H9 (cell line): Measurements from ENCODE around the gene INCENP. TPM values are rescaled to one million over a fixed set of nuclear protein-coding genes. Genes with fewer than 3 reads are reported as not detected.
A peak's percentile ranks its signal among the peaks of the same experiment; 100 is the strongest.

ENCODE experiments used
- DNase-seq: peaks from one replicate; pipeline ENCODE4 v3.0.0-alpha.2; 2017
- H2AFZ ChIP-seq: one replicate; pipeline ENCODE4 v1.6.1; 2013; ENCODE audit warnings: mild to moderate bottlenecking, low read length, control low read depth, moderate library complexity
- H2AK5ac ChIP-seq: 2 replicates; pipeline ENCODE4 v1.6.1; 2013; ENCODE audit warnings: low read length, control low read depth, mixed read lengths; ENCODE audit not compliant: insufficient read length
- H2BK120ac ChIP-seq: one replicate; pipeline ENCODE4 v1.6.1; 2013; ENCODE audit warnings: low read depth, mild to moderate bottlenecking, low read length, control low read depth, inconsistent platforms; ENCODE audit not compliant: poor library complexity, severe bottlenecking
- H2BK12ac ChIP-seq: 2 replicates; pipeline ENCODE4 v1.6.1; 2013; ENCODE audit warnings: low read length, control low read depth, mixed read lengths, low read depth; ENCODE audit not compliant: insufficient read length
- H2BK15ac ChIP-seq: 2 replicates; pipeline ENCODE4 v1.6.1; 2013; ENCODE audit warnings: low read depth, low read length, control low read depth
- H2BK20ac ChIP-seq: one replicate; pipeline ENCODE4 v1.6.1; 2013; ENCODE audit warnings: low read depth, mild to moderate bottlenecking, low read length, control low read depth, inconsistent platforms; ENCODE audit not compliant: poor library complexity, severe bottlenecking
- H2BK5ac ChIP-seq: 2 replicates; pipeline ENCODE4 v1.6.1; 2013; ENCODE audit warnings: low read length, control low read depth, mixed read lengths; ENCODE audit not compliant: insufficient read length
- H3K14ac ChIP-seq: 2 replicates; pipeline ENCODE4 v1.6.1; 2013; ENCODE audit warnings: low read length, control low read depth; ENCODE audit not compliant: insufficient read depth
- H3K18ac ChIP-seq: 2 replicates; pipeline ENCODE4 v1.6.1; 2013; ENCODE audit warnings: low read depth, mild to moderate bottlenecking, mixed read lengths, low read length, control low read depth; ENCODE audit not compliant: insufficient read length
- H3K23ac ChIP-seq: 2 replicates; pipeline ENCODE4 v1.6.1; 2013; ENCODE audit warnings: low read length, control low read depth, mixed read lengths, low read depth; ENCODE audit not compliant: insufficient read length
- H3K23me2 ChIP-seq: 2 replicates; pipeline ENCODE4 v1.6.1; 2013; ENCODE audit warnings: low read depth, mild to moderate bottlenecking, mixed read lengths, low read length, control low read depth; ENCODE audit not compliant: insufficient read length, poor library complexity, severe bottlenecking
- H3K27ac ChIP-seq: 2 replicates; pipeline ENCODE4 v1.5.1; 2013; ENCODE audit warnings: low read length, control low read depth, mixed read lengths, low read depth; ENCODE audit not compliant: insufficient read length
- H3K27me3 ChIP-seq: 2 replicates; pipeline ENCODE4 v1.6.1; 2013; ENCODE audit warnings: low read length, control low read depth, inconsistent platforms; ENCODE audit not compliant: insufficient read depth
- H3K4ac ChIP-seq: 2 replicates; pipeline ENCODE4 v1.6.1; 2013; ENCODE audit warnings: low read depth, mild to moderate bottlenecking, control low read depth, inconsistent platforms, low read length, moderate library complexity
- H3K4me1 ChIP-seq: 2 replicates; pipeline ENCODE4 v1.6.1; 2013; ENCODE audit warnings: low read length, control low read depth, inconsistent platforms; ENCODE audit not compliant: insufficient read depth
- H3K4me2 ChIP-seq: 2 replicates; pipeline ENCODE4 v1.6.1; 2013; ENCODE audit warnings: low read length, control low read depth, mixed read lengths; ENCODE audit not compliant: insufficient read length, insufficient read depth
- H3K56ac ChIP-seq: 2 replicates; pipeline ENCODE4 v1.6.1; 2013; ENCODE audit warnings: low read depth, mild to moderate bottlenecking, mixed read lengths, low read length, control low read depth; ENCODE audit not compliant: insufficient read length
- H3K79me1 ChIP-seq: 2 replicates; pipeline ENCODE4 v1.6.1; 2013; ENCODE audit warnings: low read depth, mild to moderate bottlenecking, moderate library complexity, low read length, control low read depth, inconsistent platforms; ENCODE audit not compliant: insufficient read depth, poor library complexity, severe bottlenecking
- H3K79me2 ChIP-seq: 2 replicates; pipeline ENCODE4 v1.6.1; 2013; ENCODE audit warnings: low read length, control low read depth, inconsistent platforms; ENCODE audit not compliant: insufficient read depth
- H3K9ac ChIP-seq: 2 replicates; pipeline ENCODE4 v1.6.1; 2013; ENCODE audit warnings: low read length, control low read depth, mixed read lengths; ENCODE audit not compliant: insufficient read length; ENCODE audit errors: extremely low read depth
- H3K9me3 ChIP-seq: one replicate; pipeline ENCODE4 v1.6.1; 2013; ENCODE audit warnings: low read depth, low read length, inconsistent platforms; ENCODE audit not compliant: control insufficient read depth
- H3T11ph ChIP-seq: one replicate; pipeline ENCODE4 v1.6.1; 2013; ENCODE audit warnings: mild to moderate bottlenecking, low read length, control low read depth, inconsistent platforms
- H4K20me1 ChIP-seq: one replicate; pipeline ENCODE4 v1.6.1; 2013; ENCODE audit not compliant: control insufficient read depth, insufficient read length, insufficient read depth
- H4K5ac ChIP-seq: 2 replicates; pipeline ENCODE4 v1.6.1; 2013; ENCODE audit warnings: low read depth, mild to moderate bottlenecking, mixed read lengths, low read length, control low read depth; ENCODE audit not compliant: insufficient read length
- H4K8ac ChIP-seq: replicated peaks from 2 replicates; pipeline ENCODE4 v1.6.1; 2013; ENCODE audit warnings: low read length, control low read depth, mixed read lengths, low read depth; ENCODE audit not compliant: insufficient read length
- H4K91ac ChIP-seq: 2 replicates; pipeline ENCODE4 v1.6.1; 2013; ENCODE audit warnings: low read depth, mild to moderate bottlenecking, moderate library complexity, mixed read lengths, low read length, control low read depth; ENCODE audit not compliant: insufficient read length
- H3K27ac Mint-ChIP-seq, 3 experiments: 2 replicates in 2 of 3; 3 replicates in 1 of 3; pipeline ENCODE4 v1.8.0; 2020 to 2021; ENCODE audit warnings: mixed read lengths in 3 of 3, mild to moderate bottlenecking in 1 of 3, moderate library complexity in 1 of 3
- H3K27me3 Mint-ChIP-seq: 2 replicates; pipeline ENCODE4 v1.8.0; 2021; ENCODE audit warnings: low read depth, mild to moderate bottlenecking, moderate library complexity, mixed read lengths
- H3K36me3 Mint-ChIP-seq, 3 experiments: 2 replicates in 2 of 3; 3 replicates in 1 of 3; pipeline ENCODE4 v1.8.0; 2020 to 2021; ENCODE audit warnings: low read depth in 3 of 3, mixed read lengths in 3 of 3; ENCODE audit not compliant: insufficient read depth in 1 of 3
- H3K4me1 Mint-ChIP-seq, 2 experiments: 2 replicates each; pipeline ENCODE4 v1.8.0; 2020; ENCODE audit warnings: mixed read lengths in 2 of 2
- H3K4me3 Mint-ChIP-seq, 2 experiments: 2 replicates in 1 of 2; 3 replicates in 1 of 2; pipeline ENCODE4 v1.8.0; 2020 to 2021; ENCODE audit warnings: mild to moderate bottlenecking in 2 of 2, mixed read lengths in 2 of 2, moderate library complexity in 1 of 2
- H3K9me3 Mint-ChIP-seq, 2 experiments: 2 replicates in 1 of 2; 3 replicates in 1 of 2; pipeline ENCODE4 v1.8.0; 2020; ENCODE audit warnings: mild to moderate bottlenecking in 2 of 2, mixed read lengths in 2 of 2, moderate library complexity in 1 of 2
- CTCF ChIP-seq: fragments of 200-600 bp; sonication (generic); conservative IDR thresholded peaks from 3 replicates; pipeline ENCODE4 v1.8.0; 2021; ENCODE audit warnings: antibody characterized with exemption, mild to moderate bottlenecking
- WGBS: extraction: QIAGEN DNeasy Blood & Tissue Kit; methylation state at CpG from one replicate; pipeline ENCODE4 v1.1.7; 2013; ENCODE audit warnings: missing lambda C conversion rate, low lambda C conversion rate, mixed read lengths; ENCODE audit not compliant: insufficient read length; ENCODE audit errors: extremely low coverage; 5-methylcytosine and 5-hydroxymethylcytosine counted together
- total RNA-seq: library from RNA; stranded (reverse); gene quantifications from 2 replicates; pipeline ENCODE4 v1.2.1, GENCODE V29; 2021

The INCENP gene
- total RNA-seq, 1 experiment from 2014 or later = 99.9 TPM

GRCh38 chr11:62108017-62108750 lies 15.6 kb upstream of the INCENP start:
- no peak overlapping the region for H2BK20ac ChIP-seq
- peaks cover 11% of the 10 kb centered on the region for H3K27me3 Mint-ChIP-seq
- no peaks in the 10 kb centered on the region for H4K20me1 ChIP-seq
- H3K56ac ChIP-seq = no peak overlapping the region
- H3K18ac ChIP-seq = no peak overlapping the region
- H3K79me1 ChIP-seq = no peaks in the 10 kb centered on the region
- no peaks in the 10 kb centered on the region; the same call in none of the 2 replicates for H3K4me1 ChIP-seq
- peaks cover 2 to 9% of the 10 kb centered on the region in 2 experiments; a peak in 3 of 5 replicates for H3K9me3 Mint-ChIP-seq
- peak; percentile 53 for DNase-seq
- no peak overlapping the region for H2BK120ac ChIP-seq
- no peaks in the 10 kb centered on the region for H3K9me3 ChIP-seq
- H3K9ac ChIP-seq = no peak overlapping the region
- no peak overlapping the region for H3K23ac ChIP-seq
- H3K23me2 ChIP-seq = no peaks in the 10 kb centered on the region
- no peaks in the 10 kb centered on the region for H3K79me2 ChIP-seq
- H4K8ac ChIP-seq = no peak overlapping the region
- H3K4me2 ChIP-seq = no peak overlapping the region
- no peak overlapping the region for H4K5ac ChIP-seq
- H3K27ac ChIP-seq = no peak overlapping the region
- H2BK15ac ChIP-seq = no peak overlapping the region
- H3K27ac Mint-ChIP-seq = no peak overlapping the region; a peak in 1 of 7 replicates
- H2AK5ac ChIP-seq = no peak overlapping the region
- peak; percentile 93 for TF ChIP-seq CTCF
- no peak overlapping the region for H2BK12ac ChIP-seq
- H3K4me1 Mint-ChIP-seq = peaks cover 21 to 24% of the 10 kb centered on the region in 2 experiments
- peaks cover 0 to 9% (median 0%) of the 10 kb centered on the region in 3 experiments; a peak in 2 of 7 replicates for H3K36me3 Mint-ChIP-seq
- H3T11ph ChIP-seq = no peak overlapping the region
- no CpG with 5 or more reads among the region's 14 CpGs for WGBS
- no peak overlapping the region for H4K91ac ChIP-seq
- no peak overlapping the region for H2AFZ ChIP-seq
- no peak overlapping the region for H3K4me3 Mint-ChIP-seq
- H3K27me3 ChIP-seq = no peaks in the 10 kb centered on the region
- no peak overlapping the region for H3K4ac ChIP-seq
- no peak overlapping the region for H2BK5ac ChIP-seq
- no peak overlapping the region for H3K14ac ChIP-seq
